ENCODE measurements around the gene PPP1CB.

DNA sequence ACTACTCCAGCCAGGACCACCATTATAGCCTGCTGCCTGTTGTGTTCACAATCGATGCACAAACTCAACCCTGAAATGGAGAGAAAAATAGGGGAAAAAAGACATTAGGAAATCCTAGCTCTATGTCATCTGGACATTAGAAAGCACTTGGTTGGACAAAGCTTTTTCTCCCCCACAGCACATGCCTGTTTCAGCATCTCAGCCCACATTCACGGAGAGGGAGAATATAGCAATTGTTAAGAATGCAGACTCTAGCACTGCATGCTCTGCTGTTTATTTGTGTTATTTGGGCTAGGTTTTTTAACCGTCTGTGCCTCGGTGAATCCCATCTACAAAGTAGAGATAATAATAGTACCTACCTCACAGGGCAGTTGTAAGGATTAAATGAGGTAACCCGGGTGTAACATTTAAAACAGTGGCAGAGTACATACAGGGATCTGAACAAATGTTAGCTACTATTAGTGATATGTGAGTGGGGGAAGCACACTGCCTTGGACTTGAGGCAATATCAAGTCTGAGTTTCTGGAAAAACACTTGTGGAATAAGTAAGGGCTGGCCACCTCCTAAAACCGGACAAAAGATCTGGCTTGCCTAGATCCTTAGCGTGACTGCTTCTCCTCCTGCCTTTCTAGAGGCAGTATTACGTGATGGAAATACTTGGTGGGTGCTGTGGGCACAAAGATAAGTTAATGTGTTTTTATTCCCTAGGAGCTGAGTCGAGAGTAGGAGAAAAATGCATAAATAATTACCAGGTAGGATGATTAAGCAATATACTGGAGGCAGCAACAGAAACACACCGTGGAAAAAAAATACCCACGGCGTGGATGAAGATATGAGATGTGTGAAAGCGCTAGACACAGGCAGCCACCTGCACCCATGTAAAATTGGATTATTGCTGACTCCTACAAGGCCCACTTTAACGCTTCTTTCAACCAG is 1.0 kb upstream of the PPP1CB start:
- TF ChIP-seq, protein P1, sequence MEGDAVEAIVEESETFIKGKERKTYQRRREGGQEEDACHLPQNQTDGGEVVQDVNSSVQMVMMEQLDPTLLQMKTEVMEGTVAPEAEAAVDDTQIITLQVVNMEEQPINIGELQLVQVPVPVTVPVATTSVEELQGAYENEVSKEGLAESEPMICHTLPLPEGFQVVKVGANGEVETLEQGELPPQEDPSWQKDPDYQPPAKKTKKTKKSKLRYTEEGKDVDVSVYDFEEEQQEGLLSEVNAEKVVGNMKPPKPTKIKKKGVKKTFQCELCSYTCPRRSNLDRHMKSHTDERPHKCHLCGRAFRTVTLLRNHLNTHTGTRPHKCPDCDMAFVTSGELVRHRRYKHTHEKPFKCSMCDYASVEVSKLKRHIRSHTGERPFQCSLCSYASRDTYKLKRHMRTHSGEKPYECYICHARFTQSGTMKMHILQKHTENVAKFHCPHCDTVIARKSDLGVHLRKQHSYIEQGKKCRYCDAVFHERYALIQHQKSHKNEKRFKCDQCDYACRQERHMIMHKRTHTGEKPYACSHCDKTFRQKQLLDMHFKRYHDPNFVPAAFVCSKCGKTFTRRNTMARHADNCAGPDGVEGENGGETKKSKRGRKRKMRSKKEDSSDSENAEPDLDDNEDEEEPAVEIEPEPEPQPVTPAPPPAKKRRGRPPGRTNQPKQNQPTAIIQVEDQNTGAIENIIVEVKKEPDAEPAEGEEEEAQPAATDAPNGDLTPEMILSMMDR (IDR thresholded peaks at IDR 0.05) = no peak
- no peak for TF ChIP-seq POLR2A (IDR thresholded peaks at IDR 0.05)
- TF ChIP-seq EP300 (IDR thresholded peaks at IDR 0.05) = no peak

Measured in ovary (tissue), 3 donors.